Cardiac septum (tissue), 1 donor: ENCODE data around the gene VWCE. TPM values are rescaled to one million over a fixed set of nuclear protein-coding genes. Genes with fewer than 3 reads are reported as not detected.

Source experiments
- DNase-seq: peaks from one replicate; pipeline ENCODE4 v3.0.0-alpha.2; 2020; ENCODE audit warnings: low spot score
- intact Hi-C: fragments of 100-400 bp; cut with DNase I; formaldehyde crosslinking; loops from one replicate; pipeline ENCODE4 v1.14.0; 2022
- total RNA-seq: library from RNA; stranded (reverse); fragmentation: NEBNext Ultra II Directional; extraction: Animal tissue kit (Norgen Biotek cat#: 25700); gene quantifications from one replicate; pipeline ENCODE4 v1.2.1, GENCODE V29; 2021
- donor health status: DM: no; HTN: no; CAD: no.

The VWCE gene
- total RNA-seq, 1 donor from 2014 or later, result 0.59 TPM

DNA sequence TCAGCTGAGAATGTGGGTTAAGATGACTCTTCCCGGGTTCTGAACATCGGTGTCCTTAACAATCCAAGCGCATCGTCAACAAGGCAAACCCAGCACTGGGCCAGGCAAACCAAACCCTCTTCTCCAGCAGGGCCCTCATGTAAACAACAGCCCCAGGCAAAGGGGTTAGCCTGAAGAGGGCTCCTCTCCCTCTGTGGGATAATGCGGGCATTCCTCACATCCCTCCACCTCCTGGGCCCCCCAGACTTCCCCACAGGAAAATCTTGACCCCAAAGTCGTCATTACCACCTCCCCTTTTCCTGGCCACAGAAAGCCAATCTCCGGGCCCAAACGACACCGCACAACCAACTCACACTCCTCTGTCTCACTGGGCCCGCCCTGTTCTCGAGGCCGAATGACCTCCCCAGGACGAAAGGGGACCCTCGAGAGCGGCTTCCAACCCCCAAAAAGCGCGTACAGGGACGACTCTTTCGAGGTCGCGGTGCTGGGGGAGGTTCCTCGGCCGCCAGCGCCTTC lies 37.2 kb upstream of the VWCE start:
- no peak for DNase-seq
- intact Hi-C loops, result loop anchor here (5.0 kb wide), 1 partner anchor 35 kb away; the partner anchor contains the start of gene VWCE

DNA sequence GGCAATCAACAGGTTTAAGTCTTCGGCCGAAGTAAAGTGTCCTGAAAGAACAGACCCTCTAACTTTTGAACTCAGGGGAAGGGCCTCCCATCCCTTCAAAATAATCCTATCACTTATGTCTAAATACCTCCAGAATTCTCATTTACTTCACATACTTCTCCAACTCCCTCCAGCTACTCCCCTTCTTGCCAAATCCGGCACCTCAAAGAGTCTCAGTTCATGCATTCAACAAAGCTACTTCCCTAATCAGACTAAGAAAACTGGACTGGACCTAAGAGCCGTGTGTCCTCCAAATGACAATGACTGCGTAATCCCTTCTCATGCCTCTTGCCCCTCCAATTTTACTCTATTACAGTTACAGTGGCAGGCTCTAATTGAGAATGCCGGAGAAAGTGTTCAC lies 36.5 kb upstream of the VWCE start:
- DNase-seq, result no peak
- intact Hi-C loops, result loop anchor here (5.0 kb wide), 1 partner anchor 34 kb away; the partner anchor contains the start of gene VWCE

GRCh38 chr11:61329871-61330270 lies 34.8 kb upstream of the VWCE start:
- no peak for DNase-seq
- intact Hi-C loops, result loop anchor here (5.0 kb wide), 1 partner anchor 33 kb away; the partner anchor contains the start of gene VWCE

DNA sequence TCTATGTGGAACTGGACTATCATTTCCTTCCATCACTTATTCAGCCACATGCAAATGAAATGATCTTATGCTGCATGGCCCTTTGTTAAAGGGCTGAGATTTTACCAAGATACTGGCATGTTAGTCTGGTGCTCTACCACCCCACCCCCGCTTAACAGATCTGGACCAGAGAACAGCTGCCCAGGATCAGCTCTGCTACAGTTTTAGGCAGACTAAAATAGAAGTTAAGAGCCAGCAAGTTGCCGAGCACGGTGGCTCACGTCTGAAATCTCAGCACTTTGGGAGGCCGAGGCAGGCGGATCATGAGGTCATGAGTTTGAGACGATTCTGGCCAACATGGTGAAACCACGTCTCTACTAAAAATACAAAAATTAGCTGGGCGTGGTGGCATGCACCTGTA lies 33.2 kb upstream of the VWCE start:
- intact Hi-C loops, result no loop called here
- peak; percentile 50 for DNase-seq

GRCh38 chr11:61327669-61328071 lies 32.6 kb upstream of the VWCE start:
- intact Hi-C loops, result no loop called here
- DNase-seq, result no peak

DNA sequence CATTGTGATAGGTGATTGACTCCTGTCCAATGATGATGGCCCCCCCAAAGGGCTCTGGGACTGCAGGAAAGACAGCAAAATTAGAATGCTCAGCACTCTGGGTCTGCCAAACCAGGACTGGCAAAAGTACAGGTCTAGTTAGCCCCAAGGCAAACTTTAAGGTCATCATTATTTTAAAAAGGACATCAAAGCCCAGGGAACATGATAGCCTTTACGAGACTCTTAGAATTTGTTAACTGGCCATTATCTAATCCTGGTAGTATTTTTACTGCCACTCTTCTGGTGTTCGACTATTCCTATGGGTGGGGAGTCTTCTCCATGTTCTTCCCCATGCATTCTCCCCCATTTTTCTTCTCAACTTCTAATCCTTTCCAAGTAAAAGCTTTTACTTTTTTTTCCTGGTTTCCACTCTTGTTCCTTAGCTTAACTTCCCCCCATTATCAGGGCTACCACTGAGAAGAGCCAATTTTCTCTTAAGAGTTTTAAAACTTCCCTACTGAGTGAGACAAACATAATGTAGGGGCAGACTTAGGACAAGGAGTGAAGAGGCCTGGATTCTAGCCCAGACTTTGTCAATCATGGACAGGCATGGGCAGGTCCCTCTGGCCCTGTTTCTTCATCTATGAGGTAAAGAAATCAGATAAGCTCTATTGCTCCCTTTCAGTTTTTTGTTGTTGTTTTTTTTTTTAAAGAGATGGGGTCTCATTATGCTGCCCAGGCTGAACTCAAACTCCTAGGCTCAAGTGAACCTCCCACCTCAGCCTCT lies 30.7 kb upstream of the VWCE start:
- intact Hi-C loops, result no loop called here
- peak; percentile 14 for DNase-seq

- intact Hi-C loops, result no loop called here
- DNase-seq, result no peak
Measured at GRCh38 chr11:61315260-61315659, 20.1 kb upstream of the VWCE start.

DNA sequence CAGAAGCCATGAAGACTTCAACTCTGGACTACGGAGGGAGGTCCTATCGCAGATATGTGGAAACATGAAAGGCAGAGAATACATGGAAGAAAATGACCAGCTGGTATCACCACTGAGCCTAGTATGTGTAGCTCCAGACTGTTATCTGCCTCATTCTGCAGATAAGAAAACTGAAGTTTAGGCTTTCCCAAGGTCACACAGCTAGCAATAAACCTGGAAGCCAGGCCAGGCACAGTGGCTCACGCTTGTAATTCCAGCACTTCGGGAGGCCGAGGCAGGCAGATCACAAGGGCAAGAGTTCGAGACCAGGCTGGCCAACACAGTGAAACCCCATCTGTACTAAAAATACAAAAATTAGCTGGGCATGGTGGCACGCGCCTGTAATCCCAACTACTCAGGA lies 15.6 kb upstream of the VWCE start:
- no peak for DNase-seq
- intact Hi-C loops, result no loop called here

DNA sequence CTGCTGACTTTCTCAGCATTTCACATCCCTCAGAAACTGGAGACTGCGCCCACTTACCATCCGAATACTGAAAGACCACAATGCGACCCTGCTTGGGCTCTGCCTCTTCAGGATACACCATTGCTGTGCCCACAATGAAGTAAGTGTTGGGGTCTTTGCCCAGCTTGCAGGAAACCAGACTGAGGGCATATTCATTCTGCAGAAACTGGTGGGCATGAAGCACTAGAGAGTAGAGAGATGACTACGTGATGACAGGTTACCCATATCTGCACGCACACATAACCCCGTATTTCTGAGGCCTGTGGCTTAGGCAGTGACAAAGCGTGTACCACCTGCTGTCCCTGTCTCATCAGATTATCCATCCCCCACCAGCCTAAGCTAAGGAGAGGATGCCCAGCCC lies 14.6 kb upstream of the VWCE start:
- no peak for DNase-seq
- intact Hi-C loops, result no loop called here

DNA sequence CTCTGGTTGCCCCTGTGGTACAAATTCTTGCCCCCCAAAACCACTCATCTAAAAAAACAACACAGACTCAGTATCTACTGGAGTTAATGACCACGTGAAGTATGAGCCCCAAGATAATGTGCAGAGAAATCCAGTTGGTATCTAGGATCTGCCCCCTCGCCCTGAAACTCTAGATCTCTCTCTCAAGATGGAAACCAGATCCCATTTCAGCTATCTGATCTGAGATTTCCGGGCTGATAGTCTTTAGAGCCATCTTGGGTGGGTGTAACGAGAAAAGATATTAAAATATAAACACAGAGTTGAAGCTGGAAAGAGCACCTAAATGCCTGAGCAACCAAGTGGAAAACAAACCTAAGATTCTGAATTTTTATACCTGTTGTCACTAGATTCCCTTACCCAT lies 14.0 kb upstream of the VWCE start:
- intact Hi-C loops, result no loop called here
- no peak for DNase-seq

DNA sequence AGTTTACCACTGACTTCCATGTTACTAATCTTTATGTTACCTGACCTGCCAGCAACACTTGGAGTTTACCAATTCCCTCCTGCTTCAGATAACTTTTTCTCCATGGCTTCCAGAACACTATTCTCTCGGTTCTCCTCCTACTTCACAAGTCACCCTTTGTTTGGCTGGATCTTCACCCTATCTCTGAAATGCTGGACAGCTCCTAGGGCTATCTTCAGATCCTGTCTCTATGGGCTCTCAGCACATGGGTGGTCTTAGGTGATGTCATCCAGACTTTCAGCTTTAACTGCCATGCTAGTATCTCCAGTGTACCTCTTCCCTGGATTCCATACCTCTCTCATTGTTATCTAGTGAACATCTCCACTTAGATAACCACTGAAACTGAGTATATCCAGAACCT lies 12.2 kb upstream of the VWCE start:
- intact Hi-C loops, result no loop called here
- DNase-seq, result no peak

- DNase-seq, result no peak
- intact Hi-C loops, result no loop called here
Measured at GRCh38 chr11:61306221-61306620, 11.1 kb upstream of the VWCE start.

GRCh38 chr11:61305417-61305816 lies 10.3 kb upstream of the VWCE start:
- DNase-seq, result no peak
- intact Hi-C loops, result no loop called here

DNA sequence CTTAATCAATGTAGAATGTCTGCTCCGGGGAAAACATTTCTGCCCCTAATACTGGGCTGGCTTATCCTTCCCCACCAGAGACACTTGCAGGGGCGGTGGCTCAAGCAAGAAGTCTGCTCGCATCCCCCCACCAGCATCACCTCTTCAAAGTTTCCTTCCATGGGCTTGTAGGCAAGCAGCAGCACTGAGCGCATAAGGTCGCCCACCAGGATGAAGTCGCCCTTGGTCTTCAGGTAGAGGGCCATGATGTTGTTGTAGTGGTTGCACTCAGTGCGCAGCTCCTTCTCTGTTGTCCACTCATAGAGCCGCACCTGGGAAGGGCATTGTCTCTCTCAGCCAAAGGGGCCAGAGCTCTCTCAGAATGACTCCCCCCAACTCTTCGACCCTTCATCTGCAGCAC lies 8.6 kb upstream of the VWCE start:
- no peak for DNase-seq
- intact Hi-C loops, result no loop called here

DNA sequence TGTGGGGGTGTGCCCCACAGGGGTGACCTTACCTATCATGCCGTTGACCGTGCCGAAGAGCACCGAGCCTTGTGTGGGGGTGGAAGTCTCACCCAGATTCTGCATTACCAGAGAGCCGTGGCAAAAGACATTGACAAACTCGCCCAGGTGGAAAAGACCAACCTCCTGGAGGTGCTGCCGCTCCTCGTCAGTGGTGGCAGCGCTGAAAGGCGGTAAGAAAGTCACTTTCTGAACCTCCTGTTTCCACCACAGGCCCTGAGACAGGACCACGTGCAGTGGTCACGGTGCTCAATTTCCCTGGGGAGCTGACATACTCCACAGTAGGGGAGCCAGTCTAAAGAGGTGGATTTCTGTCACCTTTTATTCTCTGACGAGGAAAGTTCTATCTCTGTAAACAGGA lies 7.4 kb upstream of the VWCE start:
- intact Hi-C loops, result no loop called here
- DNase-seq, result no peak

GRCh38 chr11:61298663-61299244 lies 3.6 kb upstream of the VWCE start:
- intact Hi-C loops, result loop anchor here (5.0 kb wide), 1 partner anchor 34 kb away; the partner anchor contains the start of genes DDB1 and TKFC
- no peak for DNase-seq

DNA sequence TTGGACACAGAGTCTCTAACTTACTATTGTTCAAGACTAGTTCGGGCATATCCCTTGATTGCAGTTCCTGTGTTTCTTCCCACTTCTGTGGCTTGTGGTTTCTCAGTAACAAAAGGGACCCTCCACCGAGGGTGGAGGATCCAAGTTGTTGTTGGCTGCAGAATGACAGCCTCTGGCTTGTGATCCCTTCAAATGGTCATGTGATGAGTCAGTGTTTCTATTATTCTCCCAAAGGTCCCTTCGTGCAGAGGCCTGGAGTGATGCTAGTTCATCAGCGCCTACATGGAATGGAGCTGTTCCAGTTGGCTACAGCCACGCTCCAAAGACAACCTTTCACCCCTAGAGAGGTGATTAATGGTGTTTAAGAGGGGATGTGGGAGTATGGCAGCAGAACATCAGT lies 2.6 kb upstream of the VWCE start:
- DNase-seq, result no peak
- intact Hi-C loops, result loop anchor here (5.0 kb wide), 1 partner anchor 35 kb away; the partner anchor contains the start of genes DDB1 and TKFC

DNA sequence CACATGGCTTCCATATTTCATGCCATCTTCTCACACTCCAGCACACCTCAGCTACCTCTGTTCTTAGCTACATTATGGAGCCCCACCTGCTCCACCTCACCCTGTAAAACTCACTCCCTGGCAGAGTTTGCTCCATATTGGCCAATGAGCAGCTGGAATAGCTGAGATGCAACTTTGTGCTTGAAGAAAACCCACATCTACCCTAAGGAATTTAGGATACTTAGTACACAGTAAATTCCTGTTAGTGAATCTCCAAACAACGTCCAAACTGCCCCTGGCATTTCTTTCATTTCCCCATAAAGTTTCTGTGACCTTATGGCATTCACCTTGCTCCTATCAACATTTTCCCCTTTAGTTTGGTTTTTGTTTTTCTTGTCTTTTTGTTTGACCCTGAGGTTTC lies 2.2 kb upstream of the VWCE start:
- intact Hi-C loops, result loop anchor here (5.0 kb wide), 1 partner anchor 35 kb away; the partner anchor contains the start of genes DDB1 and TKFC
- no peak for DNase-seq

DNA sequence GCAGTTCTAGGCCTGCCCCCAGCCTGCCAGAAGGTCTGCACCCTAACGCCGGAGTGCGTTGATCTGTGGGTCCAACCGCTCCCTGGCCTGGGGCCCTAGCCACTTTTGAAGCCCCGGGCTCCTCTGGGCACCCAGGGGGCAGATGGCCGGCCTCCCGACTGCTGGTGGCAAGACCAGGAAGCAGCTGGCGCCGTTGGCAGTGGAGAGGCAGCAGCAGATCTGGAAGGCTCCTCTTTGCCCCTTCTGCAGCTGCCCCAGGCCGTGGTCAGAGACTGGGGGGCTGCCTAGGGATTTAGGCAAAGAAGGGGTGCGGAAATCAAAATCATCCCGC lies 445 bp upstream of the VWCE start:
- intact Hi-C loops, result loop anchor here (5.0 kb wide), 1 partner anchor 37 kb away; the partner anchor contains the start of genes DDB1 and TKFC
- no peak for DNase-seq

DNA sequence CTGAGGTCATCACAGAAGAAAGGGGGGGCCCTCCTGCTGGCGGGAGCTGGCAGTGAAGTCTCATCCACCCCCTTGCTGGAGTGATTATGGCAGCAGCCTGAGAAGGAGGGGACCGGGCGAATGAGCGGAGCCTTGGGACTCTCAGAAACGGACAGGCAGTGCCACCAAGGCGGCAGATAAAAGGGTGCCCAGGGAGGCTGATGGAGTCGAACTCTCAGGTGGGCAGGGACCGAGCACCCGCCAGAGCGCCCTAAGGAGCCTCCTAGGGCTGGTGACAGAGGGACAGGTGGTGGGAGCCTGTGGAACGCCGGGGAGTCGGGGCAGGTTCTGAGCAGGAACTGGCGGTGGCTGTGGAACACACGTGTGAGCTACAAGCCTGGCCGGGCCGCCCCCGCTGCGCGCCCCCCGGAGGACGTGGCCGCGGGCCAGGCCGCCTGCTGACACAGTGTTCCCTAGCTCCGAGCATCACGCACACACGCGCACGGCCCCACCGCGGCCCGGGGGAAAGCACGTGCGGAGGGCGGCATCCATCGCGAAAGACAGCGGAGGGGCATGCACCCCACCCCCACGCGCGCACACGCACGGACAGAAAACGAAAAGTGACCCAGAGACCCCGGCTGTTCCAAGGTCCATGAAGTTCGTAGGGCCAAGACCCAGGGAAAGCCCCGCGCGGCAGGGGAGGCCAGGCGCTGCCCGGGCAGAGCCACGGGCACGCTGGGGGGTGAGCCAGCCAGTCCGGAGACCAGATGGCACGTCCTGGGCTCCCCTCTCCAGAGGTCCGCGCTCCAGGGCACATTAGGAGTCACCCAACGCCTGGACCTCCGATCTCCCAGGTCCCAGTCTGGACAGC lies 1.0 kb downstream of the VWCE start:
- intact Hi-C loops, result no loop called here
- DNase-seq, result no peak
